MM.1S (cell line): ENCODE measurements around the gene JPH4.

Source experiments
- EZH2 ChIP-seq: fragments of 300-600 bp; sonication (generic); optimal IDR thresholded peaks from 2 replicates; pipeline ENCODE3; 2017; ENCODE audit warnings: low read depth, mild to moderate bottlenecking, antibody characterized with exemption, low read length, mixed read lengths
- EZH2phosphoT487 ChIP-seq: fragments of 300-600 bp; sonication (generic); IDR thresholded peaks from 2 replicates; pipeline ENCODE4 v1.6.1; 2018; ENCODE audit warnings: antibody characterized with exemption, low read length
- TF ChIP-seq, protein P1 (sequence below): fragments of 300-600 bp; sonication (generic); IDR thresholded peaks from 2 replicates; pipeline ENCODE4 v1.5.1; 2016; ENCODE audit warnings: antibody characterized with exemption, low read length, mixed read lengths

DNA sequence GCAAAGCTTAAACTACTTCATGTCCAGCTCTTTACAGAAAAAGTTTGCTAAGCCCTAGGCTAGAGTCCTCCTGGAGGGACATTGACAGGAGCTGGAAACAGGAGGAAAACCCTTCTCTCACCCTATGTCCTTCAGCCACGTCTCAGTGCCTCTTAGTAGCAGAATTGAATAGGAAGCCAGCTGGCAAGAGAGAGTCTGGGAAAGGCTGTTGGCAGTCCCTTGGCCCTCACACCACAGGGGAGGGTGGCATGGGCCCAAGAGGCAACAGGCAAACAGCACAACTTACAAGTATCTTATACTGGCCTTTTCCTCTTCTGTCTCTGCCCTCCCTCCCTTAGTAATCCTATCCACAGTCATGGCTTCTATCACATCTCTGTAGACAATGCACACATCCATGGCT is 29.9 kb upstream of the JPH4 start:
- TF ChIP-seq EZH2, result no peak
- TF ChIP-seq, protein P1, sequence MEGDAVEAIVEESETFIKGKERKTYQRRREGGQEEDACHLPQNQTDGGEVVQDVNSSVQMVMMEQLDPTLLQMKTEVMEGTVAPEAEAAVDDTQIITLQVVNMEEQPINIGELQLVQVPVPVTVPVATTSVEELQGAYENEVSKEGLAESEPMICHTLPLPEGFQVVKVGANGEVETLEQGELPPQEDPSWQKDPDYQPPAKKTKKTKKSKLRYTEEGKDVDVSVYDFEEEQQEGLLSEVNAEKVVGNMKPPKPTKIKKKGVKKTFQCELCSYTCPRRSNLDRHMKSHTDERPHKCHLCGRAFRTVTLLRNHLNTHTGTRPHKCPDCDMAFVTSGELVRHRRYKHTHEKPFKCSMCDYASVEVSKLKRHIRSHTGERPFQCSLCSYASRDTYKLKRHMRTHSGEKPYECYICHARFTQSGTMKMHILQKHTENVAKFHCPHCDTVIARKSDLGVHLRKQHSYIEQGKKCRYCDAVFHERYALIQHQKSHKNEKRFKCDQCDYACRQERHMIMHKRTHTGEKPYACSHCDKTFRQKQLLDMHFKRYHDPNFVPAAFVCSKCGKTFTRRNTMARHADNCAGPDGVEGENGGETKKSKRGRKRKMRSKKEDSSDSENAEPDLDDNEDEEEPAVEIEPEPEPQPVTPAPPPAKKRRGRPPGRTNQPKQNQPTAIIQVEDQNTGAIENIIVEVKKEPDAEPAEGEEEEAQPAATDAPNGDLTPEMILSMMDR, result no peak
- TF ChIP-seq EZH2phosphoT487, result no peak
